Pulmonary artery endothelial cell (primary cell): ENCODE measurements around the gene SERPINB1. TPM values are rescaled to one million over a fixed set of nuclear protein-coding genes. Genes with fewer than 3 reads are reported as not detected.
"Not testable (repeated sequence)": the region's sequence is repeated elsewhere in the genome, so short reads cannot be mapped to it uniquely, and the experiment has no call there.

Experiments
- DNase-seq: peaks from one replicate; pipeline ENCODE4 v3.0.0-alpha.2; 2011; ENCODE audit warnings: low read depth, low spot score
- total RNA-seq: library from RNA; depleted of rRNA; stranded (reverse); fragments of >200 nt; gene quantifications from 2 replicates; pipeline ENCODE4 v1.2.3, GENCODE V29; 2014

Gene SERPINB1
- total RNA-seq, 1 donor from 2014 or later = 50.8 TPM

GRCh38 chr6:2818593-2818992 lies 23.1 kb downstream of the SERPINB1 start:
- peak; percentile 76 for DNase-seq

GRCh38 chr6:2817903-2818443 lies 23.7 kb downstream of the SERPINB1 start:
- DNase-seq = peak; percentile 67

- DNase-seq = no peak
These were observed 25.5 kb downstream of the SERPINB1 start for GRCh38 chr6:2816158-2816557.

DNA sequence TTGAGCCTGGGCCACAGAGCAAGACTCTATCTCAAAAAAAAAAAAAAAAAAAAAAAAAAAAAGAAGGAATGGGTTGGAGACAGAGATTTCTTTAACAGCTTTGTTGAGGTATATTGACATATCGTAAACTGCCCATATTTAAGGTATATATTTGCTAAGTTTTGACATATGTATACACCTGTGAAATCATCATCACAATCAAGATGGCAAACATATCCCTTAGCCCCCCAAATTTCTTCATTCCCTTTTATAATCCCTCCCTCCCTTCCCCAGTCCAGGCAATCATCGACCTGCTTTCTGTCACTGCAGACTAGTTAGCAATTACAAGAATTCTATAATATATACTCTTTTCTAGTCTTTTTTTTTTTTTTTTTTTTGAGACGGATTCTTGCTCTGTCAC lies 29.0 kb downstream of the SERPINB1 start:
- no peak for DNase-seq

DNA sequence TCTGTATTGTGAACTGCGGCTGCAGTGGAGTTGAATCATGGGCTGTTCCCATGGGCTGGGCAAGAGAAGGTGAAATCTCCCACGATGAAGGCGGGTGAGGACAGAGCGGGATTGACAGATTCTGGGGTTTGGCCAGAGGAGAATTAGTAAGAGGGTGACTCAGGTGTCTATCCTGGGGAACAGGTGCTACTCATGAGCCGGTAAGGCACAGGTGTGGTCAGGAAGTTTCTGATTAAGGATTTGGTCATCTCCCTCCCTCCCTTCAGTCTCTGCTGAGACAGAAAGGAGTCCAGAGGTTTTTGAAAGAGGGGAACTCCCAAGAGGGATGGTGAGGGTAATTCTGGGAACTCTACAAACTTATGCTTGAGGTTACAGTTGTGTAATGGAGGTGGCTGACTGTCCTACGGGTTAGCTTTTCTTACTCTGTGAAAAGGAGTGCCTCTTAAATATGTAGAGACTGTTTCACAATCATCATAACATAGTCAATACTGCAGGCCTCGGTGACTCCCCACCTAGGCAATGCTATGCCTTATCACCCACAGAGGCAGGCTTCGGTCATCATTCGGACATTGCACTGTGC lies 31.5 kb downstream of the SERPINB1 start:
- no peak for DNase-seq

DNA sequence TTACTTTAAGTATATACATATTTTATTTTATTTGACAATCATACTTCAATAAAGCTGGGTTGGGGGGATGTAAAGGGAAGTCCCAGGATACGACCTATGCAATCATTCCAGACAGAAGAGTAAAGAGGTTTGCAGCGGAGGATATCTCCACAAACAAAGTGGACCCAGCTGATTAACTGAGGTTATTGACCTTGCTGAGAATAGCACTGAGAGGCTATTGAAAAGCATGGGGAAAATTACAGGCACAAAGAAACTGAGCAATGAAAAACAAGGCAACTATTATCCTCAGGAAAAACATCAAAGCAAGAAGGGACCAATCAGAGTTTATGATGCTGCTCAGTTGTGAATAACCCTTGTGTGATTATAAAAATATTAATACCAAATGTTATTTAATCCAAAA lies 32.6 kb downstream of the SERPINB1 start:
- DNase-seq = no peak

DNA sequence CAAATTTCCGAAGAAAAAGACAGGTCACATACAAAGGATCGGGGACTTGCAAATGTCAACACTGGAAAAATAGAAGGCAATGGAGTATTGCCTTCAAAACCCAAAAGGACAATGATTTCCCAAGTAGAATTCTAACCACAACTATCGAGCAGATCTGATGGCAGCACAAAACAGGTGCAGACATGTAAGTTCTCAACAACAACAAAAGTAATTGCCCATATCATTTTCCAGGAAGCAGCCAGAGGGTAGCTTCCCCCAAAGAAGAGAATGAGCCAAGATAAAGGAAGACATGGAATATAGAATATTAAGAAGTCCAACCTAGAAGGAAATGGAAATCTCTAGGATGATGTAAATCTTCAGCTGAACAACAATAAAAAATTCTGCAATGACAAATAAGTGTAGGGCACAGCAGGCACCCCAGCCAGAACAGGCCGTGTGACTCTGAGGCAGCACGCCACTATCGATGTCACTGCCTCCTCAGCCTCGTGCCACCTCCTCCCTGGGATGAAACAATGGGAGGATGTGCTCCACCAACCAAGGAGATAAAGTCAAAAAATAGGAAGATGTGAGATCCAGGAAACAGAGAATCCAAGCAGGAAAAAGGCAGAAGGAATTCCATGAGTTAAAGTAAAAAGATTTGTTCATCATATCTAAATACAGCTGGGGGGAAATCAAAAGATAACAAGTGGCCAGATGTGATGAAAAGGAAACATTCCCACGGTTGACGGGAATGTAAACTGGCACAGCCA lies 34.1 kb downstream of the SERPINB1 start:
- DNase-seq = no peak

- no peak for DNase-seq
These were observed 35.0 kb downstream of the SERPINB1 start for GRCh38 chr6:2806644-2807043.

DNA sequence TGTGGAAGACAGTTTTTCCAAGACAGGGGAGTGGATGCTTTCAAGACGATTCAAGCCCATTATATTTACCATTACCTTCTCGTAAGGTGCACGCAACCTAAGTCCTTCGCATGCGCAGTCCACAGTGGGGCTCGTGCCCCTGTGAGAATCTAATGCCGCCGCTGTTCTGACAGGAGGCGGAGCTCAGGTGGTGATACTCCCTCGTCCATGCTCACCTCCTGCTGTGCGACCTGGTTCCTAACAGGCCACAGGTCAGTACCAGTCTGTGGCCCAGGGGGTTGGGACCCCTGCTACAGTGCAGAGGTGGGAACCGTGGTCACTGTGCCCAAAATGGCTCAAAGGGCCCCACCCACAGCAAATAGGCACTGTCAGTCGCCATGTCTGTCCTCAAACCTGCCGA lies 36.6 kb downstream of the SERPINB1 start:
- DNase-seq = no peak

DNA sequence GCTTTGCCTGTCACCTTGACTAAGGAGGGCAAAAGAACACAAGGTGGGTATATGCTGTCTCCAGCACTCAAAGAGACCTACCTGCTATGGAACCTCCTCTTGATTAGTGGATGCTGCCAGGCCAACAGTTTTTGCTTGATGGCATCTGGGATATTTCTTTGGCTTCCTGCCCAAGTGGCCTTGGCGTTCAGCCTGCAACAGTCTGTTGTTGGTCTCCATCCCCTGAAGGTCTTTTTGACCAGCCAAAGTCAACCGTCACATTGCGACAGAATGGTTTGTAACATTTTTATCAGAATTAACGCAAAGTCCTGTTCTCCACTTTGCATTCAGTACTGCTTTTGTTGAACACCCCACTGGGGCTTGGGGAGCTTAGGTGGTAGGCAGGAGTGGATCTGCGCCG lies 37.1 kb downstream of the SERPINB1 start:
- no peak for DNase-seq

DNA sequence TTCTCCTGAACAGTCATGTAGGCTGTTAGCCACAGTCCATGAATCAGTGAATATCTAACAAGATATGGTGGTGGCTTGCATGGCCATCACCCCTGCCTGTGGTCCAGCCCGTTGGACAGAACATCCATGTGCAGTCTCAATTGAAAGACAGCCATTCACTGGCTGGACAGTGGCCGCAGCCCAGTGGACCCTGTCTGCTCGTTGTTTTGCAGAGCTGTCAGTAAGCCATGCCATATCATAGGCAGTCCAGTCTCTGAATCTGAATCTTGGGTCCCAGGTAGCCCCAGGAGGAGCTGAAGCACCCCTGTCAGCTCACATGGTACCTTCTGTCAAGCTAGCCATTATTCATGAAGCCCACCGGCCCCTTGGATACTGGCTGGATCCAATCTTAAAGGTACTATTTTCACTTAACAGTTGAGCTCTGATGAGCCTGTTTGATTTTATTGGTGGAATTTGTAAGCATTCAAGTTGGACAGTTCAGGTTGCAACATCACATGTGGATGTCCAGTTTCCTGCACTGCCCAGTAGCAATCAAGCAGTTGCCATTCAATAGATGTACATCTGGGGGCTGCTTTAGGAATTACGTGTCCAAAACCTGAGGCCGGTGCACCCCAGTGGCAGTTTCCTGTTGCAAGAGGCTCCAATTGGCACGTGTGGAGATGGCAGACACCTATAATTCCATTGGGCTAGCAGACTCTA lies 37.8 kb downstream of the SERPINB1 start:
- no peak for DNase-seq

- DNase-seq = no peak
These were observed 39.1 kb downstream of the SERPINB1 start for GRCh38 chr6:2802521-2803060.

GRCh38 chr6:2801687-2802086 lies 40.0 kb downstream of the SERPINB1 start:
- DNase-seq = not testable (repeated sequence)

DNA sequence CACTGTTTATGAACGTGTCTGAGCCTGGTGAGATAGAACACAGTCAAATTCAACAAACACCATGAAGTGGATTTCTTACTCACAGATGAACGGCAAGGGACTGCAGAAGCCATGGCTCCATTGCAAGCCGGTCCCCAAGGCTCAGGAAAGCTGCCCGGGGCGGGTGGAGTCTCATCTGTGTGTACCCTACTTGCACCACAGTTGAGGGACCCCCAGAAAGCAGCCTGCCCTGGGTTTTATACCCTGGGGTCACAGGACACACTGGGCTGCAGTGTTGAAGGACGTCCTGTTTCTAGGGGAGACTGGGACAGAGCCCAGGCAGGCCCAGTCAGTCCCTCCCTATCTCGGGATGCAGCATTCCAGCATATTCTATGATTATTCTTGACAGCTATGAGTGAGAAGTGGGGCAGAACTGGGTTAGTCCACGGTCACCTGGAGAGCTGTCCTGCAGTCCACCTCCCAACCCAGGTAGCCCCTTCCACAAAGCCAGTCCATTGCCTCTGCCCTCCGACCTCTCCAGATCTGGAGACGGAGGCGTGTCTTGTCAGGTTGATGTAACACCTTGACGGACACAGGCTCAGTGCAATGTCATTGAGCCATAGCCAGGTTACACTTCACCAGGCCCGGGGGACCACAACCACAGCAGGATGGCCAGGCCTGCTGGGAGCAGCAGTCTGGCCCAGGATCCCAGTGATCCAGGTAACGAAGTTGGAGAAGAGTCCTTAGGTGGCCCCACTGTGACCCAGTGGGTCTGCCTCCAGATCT lies 40.9 kb downstream of the SERPINB1 start:
- no peak for DNase-seq

- no peak for DNase-seq
These were observed 41.6 kb downstream of the SERPINB1 start for GRCh38 chr6:2799936-2800527.

DNA sequence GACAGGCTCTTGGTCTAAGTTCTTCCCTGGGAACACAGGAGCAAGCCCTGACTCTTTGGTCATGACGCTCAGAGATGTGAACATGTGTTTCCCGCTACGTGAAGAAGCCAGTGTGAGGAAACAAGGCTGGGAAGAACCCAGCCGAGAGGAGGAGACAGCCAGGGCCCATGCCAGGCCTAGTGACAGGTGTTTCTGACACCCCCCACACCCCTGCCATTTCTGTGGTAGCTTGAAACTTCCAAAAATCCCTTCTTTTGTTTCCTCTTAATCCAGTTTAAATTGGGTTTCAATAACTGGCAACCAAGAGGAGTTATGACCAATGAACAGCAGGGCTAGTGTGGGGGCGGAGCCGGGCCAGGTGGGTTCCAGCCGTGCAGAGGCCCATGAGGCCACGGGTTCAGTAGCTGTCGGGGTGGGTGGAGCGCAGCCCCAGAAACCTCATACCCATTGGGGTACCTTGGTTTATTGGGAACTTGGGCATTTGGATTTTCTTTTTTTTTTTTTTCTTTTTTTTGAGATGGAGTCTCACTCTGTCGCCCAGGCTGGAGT lies 43.0 kb downstream of the SERPINB1 start:
- DNase-seq = no peak

DNA sequence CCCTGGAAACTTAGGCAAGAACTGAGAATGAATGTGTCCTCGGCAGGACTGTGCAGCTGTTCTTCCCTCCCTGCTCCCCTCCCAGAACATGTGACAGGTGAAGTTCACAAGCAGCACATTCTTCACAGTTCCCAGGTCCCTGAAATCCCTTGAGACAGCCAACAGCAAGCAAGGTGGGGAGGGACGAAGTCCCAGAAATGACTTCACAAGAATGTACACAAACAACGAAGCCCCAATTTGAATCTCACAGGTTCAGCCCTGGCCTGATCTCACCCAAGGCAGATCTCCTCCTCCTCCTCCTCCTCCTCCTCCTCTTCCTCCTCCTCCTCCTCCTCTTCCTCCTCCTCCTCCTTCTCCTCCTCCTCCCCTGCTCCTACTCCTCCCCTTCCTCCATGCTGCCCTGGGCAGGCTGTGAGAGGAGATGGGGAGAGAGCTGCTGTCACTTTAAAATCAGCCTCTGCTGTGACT lies 44.1 kb downstream of the SERPINB1 start:
- no peak for DNase-seq

- no peak for DNase-seq
These were observed 44.8 kb downstream of the SERPINB1 start for GRCh38 chr6:2796861-2797260.

- DNase-seq = no peak
These were observed 45.7 kb downstream of the SERPINB1 start for GRCh38 chr6:2795956-2796355.

DNA sequence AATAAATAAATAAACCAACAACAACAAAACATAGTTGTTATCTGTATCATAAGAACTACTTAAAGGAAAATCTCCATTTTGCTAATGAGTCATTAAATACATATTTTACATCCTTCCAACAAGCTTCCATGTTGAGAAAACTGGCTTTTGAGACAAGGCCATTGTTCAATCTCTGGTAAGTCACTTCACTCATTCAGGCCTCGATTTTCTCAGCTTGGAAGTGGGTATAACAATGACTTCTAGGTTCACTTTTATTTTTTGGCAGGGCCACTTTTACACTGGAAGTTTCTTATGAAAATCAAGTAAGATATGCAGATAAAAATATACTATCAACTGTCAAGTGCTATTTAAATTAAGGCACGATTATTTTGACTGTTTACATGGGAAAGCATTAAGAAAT lies 46.5 kb downstream of the SERPINB1 start:
- DNase-seq = no peak
